CD4-positive, alpha-beta T cell treated with Interleukin-4 for 1 hour (primary cell): ENCODE measurements around the gene GLRX5.
"Not testable (repeated sequence)": the region's sequence is repeated elsewhere in the genome, so short reads cannot be mapped to it uniquely, and the experiment has no call there.

Source experiments
- DNase-seq, 2 donors: peaks; one replicate each; pipeline ENCODE4 v3.0.0-alpha.2; 2020 to 2022

The GLRX5 gene

DNA sequence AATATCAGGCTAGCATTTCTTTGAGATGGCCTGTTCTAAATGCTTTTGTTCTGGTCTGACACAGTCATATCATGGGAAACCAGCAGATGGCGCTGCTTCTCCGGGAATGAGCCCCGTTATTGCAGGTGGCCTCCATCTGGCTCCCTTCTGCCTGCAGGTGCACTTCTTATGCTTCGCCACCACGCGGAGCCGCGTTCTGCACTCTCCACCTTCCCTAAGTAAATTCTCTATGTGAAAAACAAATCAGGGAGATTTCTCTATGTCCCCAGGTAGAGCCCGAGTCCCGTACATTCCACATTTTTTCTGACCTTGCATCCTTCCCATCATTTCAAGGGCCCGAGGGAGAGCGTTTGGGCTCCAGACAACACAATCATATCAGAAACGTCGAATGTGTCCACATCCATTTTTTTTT, 26.2 kb downstream of the GLRX5 start:
- DNase-seq = peak; percentile 80 to 85

DNA sequence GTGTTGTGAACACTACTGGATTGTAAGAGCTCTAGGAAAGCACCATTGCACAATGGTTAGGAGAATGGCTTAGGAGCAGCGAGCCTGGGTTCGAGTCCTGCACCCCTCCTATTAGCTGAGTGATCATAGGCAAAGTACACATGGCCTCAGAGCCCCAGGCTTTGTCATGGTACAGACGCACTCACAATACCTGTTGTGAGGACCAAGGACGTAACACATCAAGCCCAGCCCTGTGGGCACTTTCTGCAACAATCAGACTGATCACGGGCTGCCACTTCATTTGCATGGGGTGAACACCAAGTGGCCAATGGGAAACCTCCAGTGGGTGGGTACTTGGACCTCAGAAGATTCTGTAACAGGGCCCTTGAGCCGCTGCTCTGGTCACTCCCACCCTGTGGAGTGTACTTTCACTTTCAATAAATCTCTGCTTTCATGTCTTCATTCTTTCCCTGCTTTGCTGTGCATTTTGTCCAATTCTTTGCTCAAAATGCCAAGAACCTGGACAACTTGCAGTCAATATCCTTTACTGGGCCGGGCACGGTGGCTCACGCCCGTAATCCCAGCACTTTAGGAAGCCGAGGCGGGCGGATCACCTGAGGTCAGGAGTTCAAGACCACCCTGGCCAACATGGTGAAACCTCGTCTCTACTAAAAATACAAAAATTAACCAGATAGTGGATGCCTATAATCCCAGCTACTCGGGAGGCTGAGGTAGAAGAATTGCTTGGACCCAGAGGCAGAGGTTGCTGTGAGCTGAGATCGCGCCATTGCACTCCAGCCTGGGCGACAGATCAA, 28.2 kb downstream of the GLRX5 start:
- no peak for DNase-seq

DNA sequence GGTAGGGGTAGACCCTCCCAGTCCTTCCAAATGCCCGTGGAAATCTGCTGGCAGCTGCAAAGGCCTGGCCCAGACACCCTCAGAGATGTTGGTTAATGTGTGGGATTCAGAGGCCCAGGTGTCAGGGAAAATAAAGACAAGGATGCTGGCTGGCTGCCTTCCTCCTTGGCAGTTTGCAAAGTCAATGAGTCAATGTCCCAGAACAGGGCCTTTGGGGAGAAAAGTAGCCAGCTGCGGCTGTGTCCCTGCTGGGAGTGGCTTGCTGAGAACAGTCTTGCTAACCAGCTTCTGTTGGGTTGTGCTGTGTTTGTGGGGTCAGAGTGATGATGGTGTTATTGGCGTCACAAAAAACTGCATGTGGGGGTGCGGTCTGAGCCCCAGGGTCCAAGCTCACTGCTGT, 29.2 kb downstream of the GLRX5 start:
- no peak for DNase-seq

- DNase-seq = no peak
Observed at GRCh38 chr14:95569440-95569839, 34.6 kb downstream of the GLRX5 start.

DNA sequence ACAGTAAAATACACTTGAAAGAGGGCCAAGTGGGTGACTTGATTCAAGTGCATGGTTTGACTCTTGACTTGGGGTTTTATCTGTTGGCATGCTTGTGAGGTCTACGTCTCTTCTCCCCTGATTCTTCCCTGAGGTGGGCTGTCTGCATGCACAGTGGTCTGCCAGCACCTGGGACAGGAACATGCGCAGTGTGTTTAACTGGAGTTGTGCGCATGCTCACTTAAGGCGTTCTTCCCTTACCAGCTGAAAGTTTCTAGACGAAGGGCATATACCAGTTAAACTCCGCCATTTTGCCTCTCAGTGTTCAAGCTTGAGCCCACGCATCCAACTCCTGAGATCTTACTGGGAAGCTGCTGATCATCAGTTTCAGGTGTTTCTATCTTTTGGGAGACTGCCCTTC, 38.5 kb downstream of the GLRX5 start:
- no peak for DNase-seq

- no peak for DNase-seq
Observed at GRCh38 chr14:95575840-95576473, 41.1 kb downstream of the GLRX5 start.

DNA sequence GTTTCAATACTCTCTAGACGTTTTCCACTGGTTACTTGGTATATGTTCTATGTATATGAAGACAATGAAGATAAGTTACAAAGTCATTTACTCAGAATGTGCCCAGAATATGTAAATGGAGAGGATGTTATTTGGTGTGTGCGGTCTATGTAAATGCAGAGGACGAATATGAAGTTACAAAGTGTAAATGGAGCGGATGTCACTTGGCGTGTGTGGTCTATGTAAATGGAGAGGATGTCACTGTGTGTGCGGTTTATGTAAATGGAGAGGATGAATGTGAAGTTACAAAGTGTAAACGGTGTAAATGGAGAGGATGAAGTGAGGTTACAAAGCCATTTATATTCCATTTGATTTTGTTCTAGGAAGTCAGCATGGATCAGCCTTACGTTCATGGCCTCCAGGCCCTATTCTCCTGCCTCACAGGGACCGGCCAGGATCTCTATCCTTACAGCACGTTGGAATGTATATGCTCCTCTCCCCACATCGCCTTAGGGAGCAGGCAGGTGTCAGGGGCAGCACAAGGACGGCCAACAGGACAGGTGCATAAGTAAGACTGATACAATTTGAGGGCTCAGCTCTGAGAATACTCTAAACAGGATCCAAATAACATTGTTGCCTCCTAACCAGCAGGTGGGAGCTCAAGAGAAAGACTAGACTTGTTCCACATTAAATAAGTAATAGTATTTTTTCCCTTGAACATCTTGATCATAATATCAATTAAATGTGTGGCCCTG, 42.4 kb downstream of the GLRX5 start:
- DNase-seq = no peak

DNA sequence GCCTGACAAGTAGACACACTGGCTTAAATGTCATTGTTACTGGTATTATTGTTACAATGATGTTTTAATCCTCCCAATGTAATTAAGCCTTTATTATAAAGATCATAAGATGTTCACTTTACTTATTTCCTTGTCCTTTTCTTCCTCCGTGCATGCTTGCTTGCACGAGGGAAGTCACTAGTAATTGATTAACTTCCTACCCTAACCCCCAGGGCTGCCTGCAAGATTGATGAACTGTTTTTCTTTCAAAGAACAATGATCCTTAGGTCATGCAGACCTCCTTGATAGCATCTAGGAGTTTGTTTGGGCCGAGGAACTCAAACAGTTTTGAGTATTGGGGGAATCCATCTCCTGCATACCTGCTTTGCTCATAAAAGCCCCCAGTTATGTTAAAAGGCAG, 43.0 kb downstream of the GLRX5 start:
- no peak for DNase-seq

- DNase-seq = not testable (repeated sequence)
Observed at GRCh38 chr14:95583836-95584617, 49.2 kb downstream of the GLRX5 start.

DNA sequence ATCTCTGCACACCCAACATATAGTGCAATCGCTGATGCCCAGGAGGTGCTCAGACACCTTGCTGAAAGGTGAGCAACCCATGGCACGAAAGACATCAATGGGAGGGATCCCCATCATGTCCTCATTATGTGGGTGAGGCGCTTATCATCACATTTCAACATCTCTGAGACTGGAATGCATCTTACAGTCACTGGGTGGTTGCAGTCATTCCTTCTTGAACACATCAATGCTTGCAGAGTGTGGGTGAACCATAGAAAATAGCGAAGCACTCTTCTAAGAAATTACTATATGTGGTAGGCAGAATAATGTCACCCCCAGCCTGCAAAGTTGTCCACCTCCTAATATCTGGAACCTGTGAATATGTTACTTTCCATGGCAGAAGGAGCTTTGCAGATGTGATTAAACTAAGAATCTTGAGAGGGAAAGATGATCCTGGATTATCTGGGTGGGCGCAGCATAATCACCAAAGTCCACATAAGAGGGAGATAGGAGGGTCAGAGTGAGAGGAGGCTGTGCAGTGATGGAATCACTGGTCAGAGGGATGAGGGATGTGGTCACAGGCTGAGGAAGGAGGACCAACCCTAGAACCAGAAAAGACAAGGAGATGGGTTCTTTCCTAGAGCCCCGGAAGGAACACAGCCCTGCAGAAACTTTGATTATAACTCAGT, 51.2 kb downstream of the GLRX5 start:
- DNase-seq = no peak

DNA sequence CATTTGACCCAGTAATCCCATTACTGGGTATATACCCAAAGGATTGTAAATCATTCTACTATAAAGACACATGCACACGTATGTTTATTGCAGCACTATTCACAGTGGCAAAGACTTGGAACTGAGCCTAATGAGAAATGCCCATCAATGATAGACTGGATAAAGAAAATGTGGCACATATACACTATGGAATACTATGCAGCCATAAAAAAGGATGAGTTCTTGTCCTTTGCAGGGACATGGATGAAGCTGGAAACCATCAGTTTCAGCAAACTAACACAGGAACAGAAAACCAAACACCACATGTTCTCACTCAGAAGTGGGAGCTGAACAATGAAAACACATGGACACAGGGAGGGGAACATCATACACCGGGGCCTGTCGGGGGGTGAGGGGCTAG, 56.3 kb downstream of the GLRX5 start:
- DNase-seq = not testable (repeated sequence)
